Ovary (tissue), 3 donors: ENCODE results near the gene SZT2.

ENCODE experiments used
- CTCF ChIP-seq, 3 donors: fragments of 450-650 bp in 2 of 3; fragments of 200-600 bp in 1 of 3; IDR thresholded peaks; one replicate each; pipeline versions ENCODE4 v1.5.1 to v1.8.0; 2016 to 2022; ENCODE audit warnings: antibody characterized with exemption in 3 of 3, mild to moderate bottlenecking in 1 of 3
- EP300 ChIP-seq: sonication (generic); formaldehyde crosslinking; IDR thresholded peaks from one replicate; pipeline ENCODE4 v1.6.1; 2017; ENCODE audit warnings: antibody characterized with exemption
- donor health status: DM: no; HTN: no; CAD: no.

- TF ChIP-seq CTCF (IDR thresholded peaks at IDR 0.05) (no peak), EP300 (no peak)
Observed at GRCh38 chr1:43358121-43358745, 31.5 kb upstream of the SZT2 start.
